BJ (cell line): ENCODE data around the gene ATG2A. TPM values are rescaled to one million over a fixed set of nuclear protein-coding genes. Genes with fewer than 3 reads are reported as not detected.

Source experiments
- CTCF ChIA-PET: fragments of 350-600 bp; formaldehyde crosslinking; extraction: SDS; loops from one replicate; lab custom pipeline; 2021; ENCODE audit warnings: antibody characterized with exemption, inconsistent platforms; lab: Yijun Ruan, JAX
- POLR2A ChIA-PET: fragments of 300-600 bp; sonication (Branson Sonifier 250); formaldehyde crosslinking; extraction: SDS; loops from one replicate; lab custom pipeline; 2021; ENCODE audit warnings: antibody characterized with exemption; lab: Charles Lee
- DNase-seq: peaks from one replicate; pipeline ENCODE4 v3.0.0-alpha.2; 2011; ENCODE audit warnings: low read depth
- H3K27me3 ChIP-seq: 2 replicates; pipeline ENCODE4 v1.6.0; 2011; ENCODE audit warnings: low read length; ENCODE audit not compliant: control insufficient read depth, insufficient read depth
- H3K36me3 ChIP-seq: 2 replicates; pipeline ENCODE4 v1.5.1; 2011; ENCODE audit warnings: low read length; ENCODE audit not compliant: control insufficient read depth, insufficient read depth
- H3K4me3 ChIP-seq: 2 replicates; pipeline ENCODE4 v1.5.1; 2011; ENCODE audit warnings: low read depth, mild to moderate bottlenecking, control low read depth, low read length
- polyA plus RNA-seq: library from polyadenylated mRNA; depleted of rRNA; stranded (reverse); fragments of >200 nt; gene quantifications from 2 replicates; pipeline ENCODE4 v1.2.3, GENCODE V29; 2011
- TF ChIP-seq, protein P1 (sequence below): IDR thresholded peaks from 2 replicates; pipeline ENCODE4 v1.5.1; 2011; ENCODE audit warnings: low read depth, mild to moderate bottlenecking, control low read depth, inconsistent platforms, low read length, moderate library complexity; ENCODE audit not compliant: insufficient read depth

ATG2A gene
- polyA plus RNA-seq, 1 experiment = 7.0 TPM

DNA sequence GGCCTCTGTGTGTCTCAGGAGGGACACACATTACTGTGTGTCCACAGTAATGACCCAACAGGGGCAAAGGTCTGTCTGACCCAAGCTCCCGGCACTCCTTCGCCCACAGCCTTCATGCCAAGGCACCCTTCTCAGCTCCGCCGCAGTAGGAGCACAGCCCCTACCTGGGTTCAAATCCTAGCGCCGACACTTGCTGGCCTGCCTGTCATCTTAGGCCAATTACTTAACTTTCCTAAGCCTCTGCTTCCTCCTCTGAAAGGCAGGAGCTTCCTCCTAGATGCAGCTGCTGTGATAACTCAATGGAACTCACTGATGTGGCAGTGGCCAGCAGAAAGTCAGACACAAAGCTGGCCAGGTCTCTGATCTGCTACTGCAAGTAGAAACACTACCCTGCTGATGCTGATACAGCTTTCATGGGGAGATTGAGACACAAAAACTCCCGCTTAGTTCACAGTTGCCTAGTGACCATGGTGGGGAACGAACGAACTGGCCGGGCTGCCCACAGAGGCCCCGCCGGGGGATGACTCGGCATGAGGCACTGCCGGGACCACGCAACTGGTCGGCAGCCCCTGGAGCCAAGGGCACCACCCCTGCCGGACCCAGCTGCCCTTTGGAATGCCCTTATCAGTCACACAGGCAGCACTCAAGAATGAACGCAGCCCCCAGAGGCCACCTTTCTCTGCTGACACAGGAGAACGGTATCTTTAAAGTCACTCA is 46.7 kb downstream of the ATG2A start:
- ChIA-PET POLR2A (no interaction called here), CTCF (interaction anchor here (0.9 to 29.2 kb wide), 6 partner anchors 11 to 27 kb away, joined by 3 to 797 read pairs (median 8); partner anchors contain the start of gene EHD1)
- Histone ChIP-seq H3K36me3 (peaks cover 41% of the 10 kb centered on the region), H3K27me3 (no peaks in the 10 kb centered on the region), H3K4me3 (0 out of 2 replicates have a peak overlapping the region, but pooled peaks have one; percentile 12)
- no peak for DNase-seq
- TF ChIP-seq, protein P1, sequence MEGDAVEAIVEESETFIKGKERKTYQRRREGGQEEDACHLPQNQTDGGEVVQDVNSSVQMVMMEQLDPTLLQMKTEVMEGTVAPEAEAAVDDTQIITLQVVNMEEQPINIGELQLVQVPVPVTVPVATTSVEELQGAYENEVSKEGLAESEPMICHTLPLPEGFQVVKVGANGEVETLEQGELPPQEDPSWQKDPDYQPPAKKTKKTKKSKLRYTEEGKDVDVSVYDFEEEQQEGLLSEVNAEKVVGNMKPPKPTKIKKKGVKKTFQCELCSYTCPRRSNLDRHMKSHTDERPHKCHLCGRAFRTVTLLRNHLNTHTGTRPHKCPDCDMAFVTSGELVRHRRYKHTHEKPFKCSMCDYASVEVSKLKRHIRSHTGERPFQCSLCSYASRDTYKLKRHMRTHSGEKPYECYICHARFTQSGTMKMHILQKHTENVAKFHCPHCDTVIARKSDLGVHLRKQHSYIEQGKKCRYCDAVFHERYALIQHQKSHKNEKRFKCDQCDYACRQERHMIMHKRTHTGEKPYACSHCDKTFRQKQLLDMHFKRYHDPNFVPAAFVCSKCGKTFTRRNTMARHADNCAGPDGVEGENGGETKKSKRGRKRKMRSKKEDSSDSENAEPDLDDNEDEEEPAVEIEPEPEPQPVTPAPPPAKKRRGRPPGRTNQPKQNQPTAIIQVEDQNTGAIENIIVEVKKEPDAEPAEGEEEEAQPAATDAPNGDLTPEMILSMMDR = no peak

DNA sequence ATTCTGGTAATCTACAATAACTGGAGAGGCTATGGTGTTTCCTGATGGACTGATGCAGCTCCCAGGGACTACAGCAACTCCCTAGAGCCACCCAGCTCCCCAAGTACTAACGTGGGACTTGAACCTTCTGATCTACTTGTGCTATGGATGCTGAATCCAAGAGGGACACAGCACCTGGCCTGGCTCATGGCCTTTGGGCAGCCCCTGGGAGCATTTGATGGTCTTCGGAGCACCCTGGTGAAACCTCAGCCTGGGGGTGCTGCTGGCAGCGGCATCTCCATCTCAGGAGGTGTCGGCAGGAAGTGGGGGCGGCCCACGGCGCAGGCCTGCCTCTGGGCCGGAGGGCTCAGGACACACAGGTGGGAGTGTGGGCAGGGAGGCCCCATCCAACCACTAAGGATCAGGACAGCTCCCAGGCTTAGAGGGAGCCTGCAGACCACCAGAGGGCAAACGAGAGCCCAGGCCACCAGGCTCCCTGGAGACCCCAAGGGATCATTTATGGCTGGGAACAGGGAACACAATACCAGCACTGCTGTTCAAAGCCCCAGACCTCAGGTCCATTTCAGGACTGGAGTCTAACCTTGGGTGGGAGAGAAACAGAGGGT is 47.3 kb downstream of the ATG2A start:
- Histone ChIP-seq H3K36me3 (peaks cover 37% of the 10 kb centered on the region), H3K4me3 (no peak overlapping the region), H3K27me3 (no peaks in the 10 kb centered on the region)
- POLR2A ChIA-PET = interaction anchor here (0.7 kb wide), 1 partner anchor 13 kb away, joined by 3 read pairs; no protein-coding TSS in a partner anchor
- DNase-seq = no peak
- CTCF ChIA-PET = interaction anchor here (0.6 to 29.2 kb wide), 10 partner anchors 11 to 240 kb away, joined by 3 to 797 read pairs (median 8); partner anchors contain the start of genes BATF2 and EHD1
- TF ChIP-seq, protein P1 = peak; percentile 50

DNA sequence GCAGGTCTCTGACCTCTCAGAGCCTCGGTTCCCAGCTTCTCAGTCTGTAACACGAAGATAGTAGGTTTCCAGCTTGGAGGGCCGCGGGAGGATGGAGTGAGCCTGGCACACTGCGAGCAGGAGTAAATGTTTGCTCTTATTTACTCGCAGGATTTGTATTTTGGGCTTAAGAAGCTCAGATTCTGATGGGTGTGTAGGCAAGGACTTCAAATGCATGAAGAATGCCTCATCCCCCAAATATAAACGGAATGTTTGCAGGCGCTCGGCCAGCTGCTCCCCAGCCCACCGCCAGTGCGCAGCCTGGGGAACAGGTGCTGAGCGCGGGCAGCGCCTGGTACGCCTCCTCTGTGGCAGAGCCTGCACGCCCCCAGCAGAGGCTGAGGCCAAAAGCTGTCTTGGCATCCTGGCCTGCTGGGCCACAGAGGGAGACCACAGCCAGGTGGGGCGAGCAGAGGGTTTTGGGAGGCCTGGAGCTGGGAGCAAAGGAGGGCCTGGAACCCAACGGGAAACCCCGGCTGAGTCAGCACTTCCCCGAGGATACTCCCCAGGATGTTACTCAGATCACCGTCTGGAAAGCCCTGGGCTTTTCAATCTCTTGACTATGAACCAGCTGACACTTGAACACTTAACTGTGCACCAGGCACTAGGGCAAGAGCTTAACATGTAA is 48.0 kb downstream of the ATG2A start:
- Histone ChIP-seq H3K4me3 (no peak overlapping the region), H3K27me3 (no peaks in the 10 kb centered on the region), H3K36me3 (peaks cover 32% of the 10 kb centered on the region)
- no peak for DNase-seq
- ChIA-PET CTCF (interaction anchor here (0.6 to 29.2 kb wide), 11 partner anchors 10 to 241 kb away, joined by 3 to 797 read pairs (median 7); partner anchors contain the start of genes BATF2, CDC42BPG and EHD1), POLR2A (interaction anchor here (0.7 kb wide), 1 partner anchor 13 kb away, joined by 3 read pairs; no protein-coding TSS in a partner anchor)
- TF ChIP-seq, protein P1 = no peak

DNA sequence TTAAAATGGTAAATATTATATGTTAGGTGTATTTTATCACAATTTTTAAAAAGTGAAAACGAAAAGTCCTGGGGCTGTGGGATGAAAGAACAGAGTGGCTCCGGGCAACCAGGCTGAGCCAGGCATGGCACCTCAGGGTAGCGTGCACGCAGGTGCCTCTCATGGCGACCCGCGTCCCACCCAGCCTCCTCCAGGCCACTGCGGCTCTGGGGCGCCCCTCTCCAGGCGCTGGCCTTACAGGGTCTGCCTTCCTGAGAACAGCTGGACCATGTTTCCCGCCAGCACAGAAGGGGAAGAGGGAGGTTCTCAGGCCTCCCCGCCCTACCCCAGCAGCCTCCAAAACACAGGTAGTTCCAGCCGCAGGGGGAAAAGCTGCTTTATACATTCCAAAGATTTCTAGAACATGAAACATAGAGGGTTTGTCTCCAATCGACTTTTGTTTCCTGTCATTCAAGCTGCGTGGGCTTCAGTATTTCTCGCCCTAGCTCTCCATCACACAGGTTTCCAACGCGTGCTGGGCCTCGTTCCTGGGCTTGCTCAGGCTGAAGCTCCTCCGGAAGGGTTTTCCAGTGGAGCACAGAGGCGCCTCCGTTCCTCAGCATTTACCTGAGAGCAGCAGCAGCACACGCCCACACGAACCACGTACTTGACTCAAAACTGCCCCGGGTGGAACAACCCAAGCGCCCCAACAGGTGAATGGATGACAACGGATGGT is 49.1 kb downstream of the ATG2A start:
- DNase-seq = no peak
- CTCF ChIA-PET = interaction anchor here (0.8 to 29.2 kb wide), 6 partner anchors 12 to 146 kb away, joined by 3 to 797 read pairs (median 10); partner anchors contain the start of genes ARL2, CDC42BPG and EHD1
- no peak overlapping the region for H3K4me3 ChIP-seq
- TF ChIP-seq, protein P1 = no peak
- peaks cover 26% of the 10 kb centered on the region for H3K36me3 ChIP-seq
- POLR2A ChIA-PET = no interaction called here
- no peaks in the 10 kb centered on the region for H3K27me3 ChIP-seq
